Activated effector memory CD4-positive, alpha-beta T cell treated with anti-CD3 and anti-CD28 coated beads, Interleukin-2, amount 50 U/mL, for 16 hours (primary cell): ENCODE data around the gene RNF150.
"Not testable (repeated sequence)": the region's sequence is repeated elsewhere in the genome, so short reads cannot be mapped to it uniquely, and the experiment has no call there.

Experiments
- DNase-seq: peaks from one replicate; pipeline ENCODE4 v3.0.0-alpha.2; 2020

The RNF150 gene

DNA sequence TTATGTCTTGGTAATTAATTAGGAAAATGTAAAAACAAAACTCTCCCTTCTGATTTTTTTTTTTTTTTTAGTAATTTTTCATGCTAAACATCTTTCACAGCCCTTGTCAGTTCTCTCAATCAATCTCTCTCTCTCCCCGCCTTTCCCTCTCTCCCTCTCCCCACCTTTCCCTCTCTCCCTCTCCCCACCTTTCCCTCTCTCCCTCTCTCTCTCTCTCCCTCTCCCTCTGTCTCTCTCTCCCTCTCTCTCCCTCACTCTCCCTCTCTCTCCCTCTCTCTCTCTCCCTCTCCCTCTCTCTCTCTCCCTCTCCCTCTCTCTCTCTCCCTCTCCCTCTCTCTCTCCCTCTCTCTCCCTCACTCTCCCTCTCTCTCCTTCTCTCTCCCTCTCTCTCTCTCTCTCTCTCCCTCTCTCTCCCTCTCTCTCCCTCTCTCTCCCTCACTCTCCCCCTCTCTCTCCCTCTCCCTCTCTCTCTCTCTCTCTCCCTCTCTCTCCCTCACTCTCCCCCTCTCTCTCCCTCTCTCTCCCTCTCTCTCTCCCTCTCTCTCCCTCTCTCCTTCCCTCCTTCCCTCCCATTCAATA lies 322.6 kb downstream of the RNF150 start:
- DNase-seq = not testable (repeated sequence)
